Measurements from ENCODE around the gene GALM. TPM values are rescaled to one million over a fixed set of nuclear protein-coding genes. Genes with fewer than 3 reads are reported as not detected.

The GALM gene
- total and polyA plus RNA-seq, 2 donors (not counting 1 experiment from before 2014, with no cell fraction given): 14.7 to 51.4 TPM

DNA sequence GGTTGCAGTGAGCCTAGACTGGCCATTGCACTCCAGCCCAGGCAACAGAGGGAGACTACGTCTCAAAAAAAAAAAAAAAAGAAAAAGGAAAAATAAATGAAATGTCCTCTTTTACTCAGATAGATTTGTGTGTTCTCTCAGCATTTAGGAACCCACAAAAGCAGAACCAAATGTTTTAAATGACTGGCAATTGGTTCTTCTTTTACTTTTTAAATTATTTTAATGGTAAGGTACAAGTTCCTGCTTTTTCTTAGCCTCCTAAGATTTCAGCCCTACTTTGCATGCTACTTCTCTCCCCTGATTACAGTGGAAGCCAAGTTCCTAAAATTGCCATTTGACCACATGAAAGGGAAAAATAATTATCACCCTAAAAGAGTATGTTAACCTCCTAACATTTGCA is 61.7 kb downstream of the GALM start:
- no peak overlapping the region for H3K4me3 ChIP-seq (replicated peaks in 1 of 4; ENCODE audit: control extremely low read depth in 1 of 4, insufficient read depth in 1 of 4, low read depth in 3 of 4, low read length in 4 of 4)
- no peaks in the 10 kb centered on the region for H3K79me2 ChIP-seq (ENCODE audit: control insufficient read depth, insufficient read depth, low read length)
- H3K4me1 ChIP-seq (ENCODE audit: control insufficient read depth, extremely low read depth, insufficient read depth, low read length): no peaks in the 10 kb centered on the region

DNA sequence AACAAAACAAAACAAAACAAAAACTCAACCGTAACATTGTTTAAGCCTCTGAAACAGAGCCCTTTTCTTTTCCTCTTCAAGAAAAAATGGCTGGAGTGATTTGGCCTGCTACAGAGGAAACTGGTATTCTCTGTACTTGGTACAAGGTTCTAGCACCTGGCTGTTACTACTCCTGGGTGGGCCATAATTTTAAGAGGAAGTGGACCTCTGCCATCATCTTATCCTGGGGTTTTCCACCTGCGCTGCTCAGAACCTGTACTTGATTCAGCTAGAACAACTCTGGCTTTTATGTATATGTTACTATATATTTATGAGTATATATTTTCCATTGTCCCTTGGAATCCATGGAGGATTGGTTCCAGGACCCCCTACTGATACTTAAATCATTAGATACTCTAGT is 62.8 kb downstream of the GALM start:
- Histone ChIP-seq H3K4me3 (replicated peaks in 1 of 4; ENCODE audit: control extremely low read depth in 1 of 4, insufficient read depth in 1 of 4, low read depth in 3 of 4, low read length in 4 of 4) (no peak overlapping the region), H2AFZ (ENCODE audit: low read length) (no peak overlapping the region), H3K27ac (ENCODE audit: insufficient read depth, low read length) (no peak overlapping the region), H3K9me3 (ENCODE audit: control insufficient read depth, insufficient read depth, low read depth, low read length) (no peaks in the 10 kb centered on the region), H3K4me1 (ENCODE audit: control insufficient read depth, extremely low read depth, insufficient read depth, low read length) (no peaks in the 10 kb centered on the region), H4K20me1 (ENCODE audit: control insufficient read depth, extremely low read depth, insufficient read depth, low read length) (no peaks in the 10 kb centered on the region), H3K27me3 (ENCODE audit: control insufficient read depth, insufficient read depth, low read length) (no peaks in the 10 kb centered on the region), H3K4me2 (ENCODE audit: extremely low read depth, insufficient read depth, low read length) (no peak overlapping the region), H3K9ac (ENCODE audit: insufficient read depth, low read length) (no peak overlapping the region), H3K79me2 (ENCODE audit: control insufficient read depth, insufficient read depth, low read length) (no peaks in the 10 kb centered on the region), H3K36me3 (ENCODE audit: control insufficient read depth, insufficient read depth, low read length) (peaks cover 5% of the 10 kb centered on the region)
- DNase-seq (ENCODE audit: low read depth in 2 of 2): no peak
- TF ChIP-seq, protein P1, sequence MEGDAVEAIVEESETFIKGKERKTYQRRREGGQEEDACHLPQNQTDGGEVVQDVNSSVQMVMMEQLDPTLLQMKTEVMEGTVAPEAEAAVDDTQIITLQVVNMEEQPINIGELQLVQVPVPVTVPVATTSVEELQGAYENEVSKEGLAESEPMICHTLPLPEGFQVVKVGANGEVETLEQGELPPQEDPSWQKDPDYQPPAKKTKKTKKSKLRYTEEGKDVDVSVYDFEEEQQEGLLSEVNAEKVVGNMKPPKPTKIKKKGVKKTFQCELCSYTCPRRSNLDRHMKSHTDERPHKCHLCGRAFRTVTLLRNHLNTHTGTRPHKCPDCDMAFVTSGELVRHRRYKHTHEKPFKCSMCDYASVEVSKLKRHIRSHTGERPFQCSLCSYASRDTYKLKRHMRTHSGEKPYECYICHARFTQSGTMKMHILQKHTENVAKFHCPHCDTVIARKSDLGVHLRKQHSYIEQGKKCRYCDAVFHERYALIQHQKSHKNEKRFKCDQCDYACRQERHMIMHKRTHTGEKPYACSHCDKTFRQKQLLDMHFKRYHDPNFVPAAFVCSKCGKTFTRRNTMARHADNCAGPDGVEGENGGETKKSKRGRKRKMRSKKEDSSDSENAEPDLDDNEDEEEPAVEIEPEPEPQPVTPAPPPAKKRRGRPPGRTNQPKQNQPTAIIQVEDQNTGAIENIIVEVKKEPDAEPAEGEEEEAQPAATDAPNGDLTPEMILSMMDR (conservative IDR thresholded peaks at IDR 0.05 in 1 of 2, IDR thresholded peaks at IDR 0.05 in 1 of 2; ENCODE audit: low read depth in 1 of 2, low read length in 2 of 2): no peak
- no peak for TF ChIP-seq EZH2 (IDR thresholded peaks at IDR 0.05; ENCODE audit: low read length, missing control alignments)

More for the DNA sequence above, 61.7 kb downstream of the GALM start:
- no peak overlapping the region for H3K4me2 ChIP-seq (ENCODE audit: extremely low read depth, insufficient read depth, low read length)
- H3K27me3 ChIP-seq (ENCODE audit: control insufficient read depth, insufficient read depth, low read length): no peaks in the 10 kb centered on the region
- H3K27ac ChIP-seq (ENCODE audit: insufficient read depth, low read length): no peak overlapping the region
- H3K9ac ChIP-seq (ENCODE audit: insufficient read depth, low read length): no peak overlapping the region
- H3K36me3 ChIP-seq (ENCODE audit: control insufficient read depth, insufficient read depth, low read length): peaks cover 3% of the 10 kb centered on the region
- DNase-seq (ENCODE audit: low read depth in 2 of 2): no peak
- no peaks in the 10 kb centered on the region for H4K20me1 ChIP-seq (ENCODE audit: control insufficient read depth, extremely low read depth, insufficient read depth, low read length)
- no peak overlapping the region for H2AFZ ChIP-seq (ENCODE audit: low read length)
- TF ChIP-seq, protein P1 (conservative IDR thresholded peaks at IDR 0.05 in 1 of 2, IDR thresholded peaks at IDR 0.05 in 1 of 2; ENCODE audit: low read depth in 1 of 2, low read length in 2 of 2): no peak
- TF ChIP-seq EZH2 (IDR thresholded peaks at IDR 0.05; ENCODE audit: low read length, missing control alignments): no peak
- H3K9me3 ChIP-seq (ENCODE audit: control insufficient read depth, insufficient read depth, low read depth, low read length): no peaks in the 10 kb centered on the region

DNA sequence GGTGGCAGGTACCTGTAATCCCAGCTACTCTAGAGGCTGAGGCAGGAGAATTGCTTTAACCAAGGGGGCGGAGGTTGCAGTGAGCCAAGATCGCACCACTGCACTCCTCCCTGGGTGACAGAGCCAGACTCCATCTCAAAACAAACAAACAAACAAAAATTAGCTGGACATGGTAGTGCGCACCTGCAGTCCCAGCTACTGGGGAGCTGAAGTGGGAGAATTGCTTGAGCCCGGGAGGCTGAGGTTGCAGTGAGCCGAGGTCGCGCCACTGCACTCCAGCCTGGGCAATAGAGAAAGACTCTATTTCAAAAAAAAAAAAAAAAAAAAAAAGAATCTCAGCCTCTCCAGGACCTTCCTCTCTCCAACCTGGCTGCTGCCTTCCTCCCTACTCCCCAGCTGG is 65.2 kb downstream of the GALM start:
- no peaks in the 10 kb centered on the region for H3K27me3 ChIP-seq (ENCODE audit: control insufficient read depth, insufficient read depth, low read length)
- no peak overlapping the region for H3K4me3 ChIP-seq (replicated peaks in 1 of 4; ENCODE audit: control extremely low read depth in 1 of 4, insufficient read depth in 1 of 4, low read depth in 3 of 4, low read length in 4 of 4)
- no peaks in the 10 kb centered on the region for H3K4me1 ChIP-seq (ENCODE audit: control insufficient read depth, extremely low read depth, insufficient read depth, low read length)
- H3K4me2 ChIP-seq (ENCODE audit: extremely low read depth, insufficient read depth, low read length): no peak overlapping the region
- H3K27ac ChIP-seq (ENCODE audit: insufficient read depth, low read length): no peak overlapping the region
- TF ChIP-seq, protein P1 (conservative IDR thresholded peaks at IDR 0.05 in 1 of 2, IDR thresholded peaks at IDR 0.05 in 1 of 2; ENCODE audit: low read depth in 1 of 2, low read length in 2 of 2): no peak
- TF ChIP-seq EZH2 (IDR thresholded peaks at IDR 0.05; ENCODE audit: low read length, missing control alignments): no peak
- no peaks in the 10 kb centered on the region for H3K9me3 ChIP-seq (ENCODE audit: control insufficient read depth, insufficient read depth, low read depth, low read length)
- no peak overlapping the region for H3K9ac ChIP-seq (ENCODE audit: insufficient read depth, low read length)
- no peak overlapping the region for H2AFZ ChIP-seq (ENCODE audit: low read length)
- H4K20me1 ChIP-seq (ENCODE audit: control insufficient read depth, extremely low read depth, insufficient read depth, low read length): no peaks in the 10 kb centered on the region
- peaks cover 6% of the 10 kb centered on the region for H3K36me3 ChIP-seq (ENCODE audit: control insufficient read depth, insufficient read depth, low read length)
- DNase-seq (ENCODE audit: low read depth in 2 of 2): no peak
- no peaks in the 10 kb centered on the region for H3K79me2 ChIP-seq (ENCODE audit: control insufficient read depth, insufficient read depth, low read length)
